Liver (tissue), 3 donors: Measurements from ENCODE around the gene ADM2.

Experiments used
- CTCF ChIP-seq: fragments of 150-350 bp; IDR thresholded peaks from 2 replicates; pipeline ENCODE4 v1.5.1; 2017; ENCODE audit warnings: improper control_type of control experiment, low read depth, low read length; ENCODE audit not compliant: missing input control
- HNF4G ChIP-seq: IDR thresholded peaks from 2 replicates; pipeline ENCODE4 v1.6.1; 2016; ENCODE audit warnings: antibody characterized with exemption
- MAX ChIP-seq: IDR thresholded peaks from 2 replicates; pipeline ENCODE4 v1.6.1; 2016; ENCODE audit warnings: antibody characterized with exemption
- REST ChIP-seq: IDR thresholded peaks from 2 replicates; pipeline ENCODE4 v1.6.1; 2016; ENCODE audit warnings: antibody characterized with exemption, mild to moderate bottlenecking
- SP1 ChIP-seq: IDR thresholded peaks from 2 replicates; pipeline ENCODE4 v1.6.1; 2018; ENCODE audit warnings: antibody characterized with exemption, mild to moderate bottlenecking
- donor health status: healthy.
- donor health status: healthy.

GRCh38 chr22:50470491-50470890 is 10.9 kb upstream of the ADM2 start:
- no peak for TF ChIP-seq SP1
- no peak for TF ChIP-seq CTCF
- TF ChIP-seq MAX = no peak
- no peak for TF ChIP-seq REST
- TF ChIP-seq HNF4G = no peak
